ENCODE results near the gene NUP153. TPM values are rescaled to one million over a fixed set of nuclear protein-coding genes. Genes with fewer than 3 reads are reported as not detected.

Gene NUP153
- total RNA-seq, 2 experiments from 2014 or later: 72.5 to 88.0 TPM

- TF ChIP-seq EZH2phosphoT487 (IDR thresholded peaks at IDR 0.05; ENCODE audit: borderline replicate concordance, low read depth, low read length) (no peak), CTCF (conservative IDR thresholded peaks at IDR 0.05; ENCODE audit: low read length) (no peak)
- Histone ChIP-seq H3K9me2 (ENCODE audit: insufficient read depth, low read length) (no peaks in the 10 kb centered on the region), H3K79me2 (ENCODE audit: insufficient read depth, low read depth, low read length) (peaks cover 69% of the 10 kb centered on the region; the same call in 1 of the 2 replicates), H2AFZ (ENCODE audit: low read length) (no peak overlapping the region), H3K4me1 (ENCODE audit: insufficient read depth, low read length, poor library complexity, severe bottlenecking) (no peaks in the 10 kb centered on the region), H3K9me3 (ENCODE audit: low read length) (no peaks in the 10 kb centered on the region), H3K27ac (ENCODE audit: low read depth, low read length, poor library complexity, severe bottlenecking) (no peak overlapping the region), H3K4me3 (ENCODE audit: low read depth, low read length, poor library complexity, severe bottlenecking) (no peak overlapping the region), H4K20me1 (ENCODE audit: insufficient read depth, low read length) (peaks cover 31% of the 10 kb centered on the region), H3K36me3 (ENCODE audit: insufficient read depth, low read length) (peaks cover 99% of the 10 kb centered on the region), H3K4me2 (ENCODE audit: low read length) (no peak overlapping the region)
- ChIA-PET POLR2A (no interaction called here), CTCF (ENCODE audit: unreplicated experiment) (no interaction called here)
- no peak for DNase-seq (ENCODE audit: low spot score)
- intact Hi-C loops (cut with micrococcal nuclease; ENCODE audit: unreplicated experiment): no loop called here
- no TSS peak for BruUV-seq (replicated peaks)
Observed at GRCh38 chr6:17663226-17663625, 43.5 kb downstream of the NUP153 start.

GRCh38 chr6:17662585-17662984, 44.1 kb downstream of the NUP153 start:
- ChIA-PET CTCF (ENCODE audit: unreplicated experiment) (no interaction called here), POLR2A (no interaction called here)
- Histone ChIP-seq H3K36me3 (ENCODE audit: insufficient read depth, low read length) (peaks cover 99% of the 10 kb centered on the region), H2AFZ (ENCODE audit: low read length) (no peak overlapping the region), H3K4me1 (ENCODE audit: insufficient read depth, low read length, poor library complexity, severe bottlenecking) (no peaks in the 10 kb centered on the region), H3K4me3 (ENCODE audit: low read depth, low read length, poor library complexity, severe bottlenecking) (no peak overlapping the region), H3K4me2 (ENCODE audit: low read length) (no peak overlapping the region), H3K9me3 (ENCODE audit: low read length) (no peaks in the 10 kb centered on the region), H3K27ac (ENCODE audit: low read depth, low read length, poor library complexity, severe bottlenecking) (no peak overlapping the region), H3K9me2 (ENCODE audit: insufficient read depth, low read length) (no peaks in the 10 kb centered on the region), H3K79me2 (ENCODE audit: insufficient read depth, low read depth, low read length) (peaks cover 75% of the 10 kb centered on the region; the same call in 1 of the 2 replicates), H4K20me1 (ENCODE audit: insufficient read depth, low read length) (peaks cover 32% of the 10 kb centered on the region)
- DNase-seq (ENCODE audit: low spot score): no peak
- BruUV-seq (replicated peaks): no TSS peak
- TF ChIP-seq EZH2phosphoT487 (IDR thresholded peaks at IDR 0.05; ENCODE audit: borderline replicate concordance, low read depth, low read length): no peak
- intact Hi-C loops (cut with micrococcal nuclease; ENCODE audit: unreplicated experiment): no loop called here

- H2AFZ ChIP-seq (ENCODE audit: low read length): no peak overlapping the region
- no peak overlapping the region for H3K4me2 ChIP-seq (ENCODE audit: low read length)
- H3K9me3 ChIP-seq (ENCODE audit: low read length): no peaks in the 10 kb centered on the region
- H3K4me1 ChIP-seq (ENCODE audit: insufficient read depth, low read length, poor library complexity, severe bottlenecking): no peaks in the 10 kb centered on the region
- peaks cover 63% of the 10 kb centered on the region; the same call in 1 of the 2 replicates for H3K79me2 ChIP-seq (ENCODE audit: insufficient read depth, low read depth, low read length)
- no peak overlapping the region for H3K27ac ChIP-seq (ENCODE audit: low read depth, low read length, poor library complexity, severe bottlenecking)
- no peak for DNase-seq (ENCODE audit: low spot score)
- H3K9me2 ChIP-seq (ENCODE audit: insufficient read depth, low read length): no peaks in the 10 kb centered on the region
- CTCF ChIA-PET (ENCODE audit: unreplicated experiment): no interaction called here
- TSS peak; percentile 11 for BruUV-seq (replicated peaks)
- peaks cover 25% of the 10 kb centered on the region for H4K20me1 ChIP-seq (ENCODE audit: insufficient read depth, low read length)
- intact Hi-C loops (cut with micrococcal nuclease; ENCODE audit: unreplicated experiment): no loop called here
- H3K36me3 ChIP-seq (ENCODE audit: insufficient read depth, low read length): peaks cover 97% of the 10 kb centered on the region
- H3K4me3 ChIP-seq (ENCODE audit: low read depth, low read length, poor library complexity, severe bottlenecking): no peak overlapping the region
- no peak for TF ChIP-seq CTCF (conservative IDR thresholded peaks at IDR 0.05; ENCODE audit: low read length)
- no peak for TF ChIP-seq EZH2phosphoT487 (IDR thresholded peaks at IDR 0.05; ENCODE audit: borderline replicate concordance, low read depth, low read length)
- POLR2A ChIA-PET: interaction anchor here (0.6 to 1.9 kb wide), 11 partner anchors 8 to 46 kb away, joined by 3 to 12 read pairs (median 4); no protein-coding TSS in a partner anchor
Observed at GRCh38 chr6:17656644-17657043, 50.1 kb downstream of the NUP153 start.

Data from OCI-LY7 (cell line).